NCI-H2081 treated with DMSO at 0.1 percent for 48 hours (cell line): Measurements from ENCODE around the gene WDR48.

Experiments used
- DNase-seq: peaks from one replicate; lab custom pipeline; 2025; lab: John Stamatoyannopoulos, UW

WDR48 gene

DNA sequence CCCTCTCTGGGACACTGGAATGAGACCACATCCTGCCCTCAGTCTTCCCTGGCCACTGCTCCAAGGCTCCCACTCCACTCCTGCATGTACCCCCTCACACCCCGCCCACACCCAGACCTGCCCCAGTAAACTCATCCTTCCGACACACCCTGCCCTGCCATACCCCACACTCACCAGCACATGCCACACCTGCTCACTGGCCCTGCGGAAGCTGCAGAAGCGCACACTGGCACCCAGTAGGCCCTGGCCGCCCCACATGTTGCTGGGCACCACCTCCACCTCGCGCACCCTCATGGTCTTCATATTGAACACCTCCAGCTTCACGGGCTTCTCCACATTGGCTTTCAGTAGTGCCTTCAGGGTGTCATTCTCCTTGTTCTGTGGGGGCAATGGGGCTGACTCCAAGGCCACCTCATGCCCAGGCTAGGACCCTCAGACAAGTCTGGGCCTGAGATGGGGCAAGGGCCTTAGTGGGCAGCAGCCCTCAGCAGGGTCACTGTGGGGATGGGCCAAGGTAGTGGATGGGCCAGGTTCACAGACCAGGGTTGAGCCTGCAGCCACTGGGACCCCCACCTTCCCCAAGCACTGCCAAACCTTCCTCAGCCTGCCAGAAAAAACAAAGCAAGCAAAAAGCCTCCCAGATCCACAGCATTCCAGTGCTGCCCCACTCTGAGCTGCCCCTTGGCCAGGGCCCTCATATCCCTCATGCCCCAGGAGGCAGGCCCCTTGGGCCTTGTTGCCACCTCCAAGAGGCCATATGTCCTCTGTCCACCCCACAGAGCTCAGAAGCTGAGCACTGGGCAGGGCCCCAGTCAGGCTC, 50.9 kb downstream of the WDR48 start:
- DNase-seq, result no peak

DNA sequence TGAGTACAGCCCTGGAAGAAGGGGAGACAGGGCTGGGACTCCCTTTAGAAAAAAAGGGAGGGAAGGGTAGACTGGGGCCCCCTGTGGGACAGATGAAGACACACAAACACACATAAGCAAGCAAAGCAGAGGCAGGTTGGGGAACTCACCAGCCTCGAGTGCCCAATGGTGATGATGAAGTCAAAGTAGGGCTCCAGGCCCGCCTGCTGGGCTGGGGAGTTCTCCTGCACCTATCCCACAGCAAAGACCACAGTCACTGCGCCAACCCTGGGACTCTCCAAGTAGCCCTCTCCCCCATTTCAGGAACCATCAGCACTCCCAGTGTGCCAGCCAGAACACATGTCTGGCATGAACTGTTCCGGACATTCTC, 51.5 kb downstream of the WDR48 start:
- no peak for DNase-seq

DNA sequence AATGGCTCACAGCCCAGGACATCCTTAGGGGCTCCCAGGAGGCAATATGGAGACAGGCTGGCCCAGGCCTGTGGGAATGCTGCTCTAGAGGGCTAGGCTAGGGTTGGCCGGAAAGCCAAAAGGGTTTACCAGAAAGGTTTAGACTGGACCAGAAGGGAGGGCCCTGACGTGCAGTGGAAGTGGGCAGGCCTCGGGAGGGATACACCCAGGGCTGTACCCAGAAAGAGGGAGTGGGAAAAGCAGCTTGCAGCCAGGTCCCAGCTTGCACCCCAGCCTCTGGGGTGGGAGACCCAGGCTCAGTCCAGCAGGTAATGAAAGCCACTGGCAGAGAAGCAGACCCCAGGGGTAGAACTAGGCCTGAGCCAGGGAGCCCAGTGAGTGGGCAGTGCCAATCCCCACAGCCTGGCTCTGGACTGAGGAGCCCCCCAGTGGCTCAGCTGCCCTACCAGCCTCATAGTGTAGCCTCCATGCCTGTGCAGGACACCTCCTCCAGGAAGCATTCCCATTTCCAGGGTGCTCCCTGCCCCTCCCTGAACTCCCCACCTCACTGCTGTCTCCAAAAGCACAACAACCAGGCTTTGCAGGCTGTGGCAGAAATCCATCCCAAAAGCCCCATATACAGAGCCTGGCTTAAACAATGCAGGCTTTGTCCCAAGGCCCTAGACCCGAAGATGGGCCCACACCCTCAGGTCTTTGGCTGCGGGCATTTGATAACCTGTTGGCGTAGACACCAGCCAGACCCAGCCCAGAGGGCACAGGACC, 52.2 kb downstream of the WDR48 start:
- DNase-seq, result no peak

DNA sequence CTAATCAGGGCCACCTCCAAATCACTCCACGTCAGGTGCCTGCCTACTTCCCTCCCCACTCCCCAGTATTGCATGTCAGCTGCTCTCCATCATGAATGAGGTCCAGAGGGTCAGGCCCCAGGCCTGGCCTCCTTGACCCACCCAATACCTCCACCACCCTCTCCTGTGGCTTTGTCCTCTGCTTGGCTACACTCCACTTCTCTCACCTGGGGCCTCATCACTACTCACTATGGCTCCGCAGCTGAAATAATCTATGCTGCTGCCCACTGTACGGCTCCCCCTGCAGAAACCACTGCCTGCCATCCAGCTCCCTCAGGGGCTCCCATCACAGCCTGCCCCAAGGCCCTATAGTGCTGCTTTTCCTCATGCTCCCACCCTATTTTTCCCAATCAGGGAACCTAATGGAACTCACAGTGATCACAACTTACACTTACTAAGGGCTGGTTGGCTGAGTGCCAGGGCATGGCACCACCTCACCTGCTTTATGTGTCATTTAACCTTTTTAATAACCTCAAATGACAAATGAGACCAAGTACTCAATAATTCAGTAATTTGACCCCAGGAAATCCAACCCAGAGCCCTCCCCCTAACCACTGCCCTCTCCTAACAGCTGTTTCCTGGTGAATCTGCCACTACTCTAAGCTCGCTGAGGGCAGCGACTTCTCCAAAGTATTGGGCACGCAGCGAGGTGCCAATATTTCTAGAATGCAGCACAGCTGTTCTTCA, 53.3 kb downstream of the WDR48 start:
- DNase-seq, result no peak

DNA sequence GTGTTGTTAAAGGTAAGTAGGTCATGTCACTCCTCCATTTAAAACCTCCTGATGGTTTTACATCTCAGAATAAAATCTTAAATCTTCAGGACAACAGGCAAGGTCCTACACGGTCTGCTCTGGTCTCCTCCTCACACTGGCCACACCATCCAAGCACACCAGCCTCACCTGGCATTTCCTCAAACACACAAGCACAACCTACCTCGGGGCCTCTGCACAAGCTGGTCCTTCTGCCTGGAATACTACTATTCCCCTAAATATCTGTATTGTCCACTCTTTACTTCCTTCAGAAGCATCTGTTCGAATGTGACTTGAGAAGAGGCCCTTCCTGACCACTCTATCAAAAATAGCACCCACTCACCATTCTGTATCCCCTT, 53.9 kb downstream of the WDR48 start:
- no peak for DNase-seq

DNA sequence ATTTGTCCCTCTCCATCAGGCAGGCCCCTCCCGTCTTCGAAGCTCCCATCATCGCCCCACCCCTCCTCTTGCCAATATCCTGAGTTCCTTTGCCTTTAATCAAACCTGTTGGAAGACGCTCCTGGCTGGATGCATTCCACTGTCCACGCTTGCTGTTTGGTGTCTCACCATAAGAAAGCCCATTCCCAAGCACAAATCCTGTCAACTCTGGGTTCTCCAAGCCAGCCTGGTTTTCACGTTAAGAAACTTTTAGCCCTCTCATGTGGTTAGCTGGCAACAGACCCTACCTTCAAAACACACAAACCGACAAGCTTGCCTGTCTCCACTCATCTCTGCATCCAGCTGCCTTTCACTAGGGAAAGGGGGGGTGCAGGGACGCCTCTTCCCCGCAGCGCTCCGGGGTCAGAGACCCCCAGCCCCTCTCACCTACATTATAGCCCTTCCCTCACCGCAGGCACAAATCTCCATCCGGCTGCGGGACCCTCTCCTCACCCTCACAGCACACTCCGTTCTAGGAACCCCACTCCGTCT, 54.5 kb downstream of the WDR48 start:
- no peak for DNase-seq

DNA sequence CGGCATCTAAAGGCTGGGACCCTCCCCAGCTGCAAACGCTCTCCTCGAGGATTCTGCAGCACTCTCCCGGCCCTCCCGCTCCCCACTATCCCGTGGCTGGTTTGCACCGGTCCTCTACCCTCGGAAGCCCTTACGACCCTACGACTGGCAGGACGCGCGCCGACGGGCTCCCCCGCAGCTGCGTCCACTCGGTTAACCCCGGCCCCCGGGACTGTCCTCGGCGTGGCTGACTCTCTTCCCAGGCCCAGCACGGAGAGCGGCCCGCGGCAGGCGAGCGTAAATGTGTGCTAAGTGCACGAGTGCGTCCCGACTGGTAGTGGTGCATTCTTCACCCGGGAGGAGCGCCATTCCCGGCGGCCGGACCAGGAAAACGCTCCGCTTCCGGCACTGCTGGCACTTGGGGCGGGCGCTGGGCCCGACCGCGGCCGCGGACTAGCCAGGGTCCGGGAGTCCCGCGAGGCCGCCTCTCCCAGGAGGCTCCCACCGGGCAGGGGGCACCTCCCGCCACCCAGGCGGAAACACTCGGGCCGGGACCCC, 55.1 kb downstream of the WDR48 start:
- DNase-seq, result no peak

DNA sequence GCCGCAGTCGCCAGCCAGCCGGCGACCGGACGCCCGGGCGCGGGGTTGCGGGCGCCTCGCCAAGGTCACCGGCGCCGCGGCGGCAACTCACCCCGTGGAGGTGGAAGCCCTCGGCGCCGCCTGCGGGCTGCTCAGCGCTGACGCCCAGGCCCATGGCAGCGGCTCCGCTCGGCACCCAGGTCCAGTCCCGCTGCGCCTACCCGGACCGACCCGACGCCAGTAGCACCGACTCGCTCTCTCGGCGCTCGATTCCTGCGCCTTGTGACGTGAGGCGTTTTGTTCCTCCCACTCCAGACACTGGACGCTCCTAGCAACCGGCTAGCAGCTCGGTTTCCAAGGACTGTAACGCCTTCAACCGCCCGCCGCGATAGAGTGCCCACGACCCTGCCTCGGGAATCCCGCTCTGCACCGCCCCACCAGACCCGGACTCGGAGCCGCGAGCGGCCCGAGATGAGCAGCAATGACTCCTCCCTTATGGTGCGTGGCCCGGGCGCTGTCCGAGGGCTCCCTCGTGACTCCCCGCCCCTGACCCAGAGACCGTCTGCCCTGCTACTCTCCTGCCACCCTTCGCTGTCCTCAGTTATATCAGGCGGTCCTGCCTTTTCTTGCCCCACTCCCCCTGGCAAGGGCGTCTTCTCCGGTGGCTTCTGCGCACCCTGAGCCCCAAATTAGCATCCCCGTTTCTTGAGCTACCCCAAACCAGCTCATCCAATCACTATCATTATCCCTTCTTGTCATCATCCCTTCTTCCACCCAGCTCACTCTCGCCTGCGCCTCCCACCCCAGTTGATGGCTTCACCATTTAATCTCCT, 55.8 kb downstream of the WDR48 start, which contains the start of the genes GORASP1 and TTC21A:
TSS of gene GORASP1 (minus strand) at position 240 of the 812 bp plus-strand sequence. CDS start at position 154, 86 bp downstream.
TSS of gene TTC21A (plus strand) at position 293 of the 812 bp plus-strand sequence. CDS start at position 451, 158 bp downstream.
- peak; percentile 70 for DNase-seq

DNA sequence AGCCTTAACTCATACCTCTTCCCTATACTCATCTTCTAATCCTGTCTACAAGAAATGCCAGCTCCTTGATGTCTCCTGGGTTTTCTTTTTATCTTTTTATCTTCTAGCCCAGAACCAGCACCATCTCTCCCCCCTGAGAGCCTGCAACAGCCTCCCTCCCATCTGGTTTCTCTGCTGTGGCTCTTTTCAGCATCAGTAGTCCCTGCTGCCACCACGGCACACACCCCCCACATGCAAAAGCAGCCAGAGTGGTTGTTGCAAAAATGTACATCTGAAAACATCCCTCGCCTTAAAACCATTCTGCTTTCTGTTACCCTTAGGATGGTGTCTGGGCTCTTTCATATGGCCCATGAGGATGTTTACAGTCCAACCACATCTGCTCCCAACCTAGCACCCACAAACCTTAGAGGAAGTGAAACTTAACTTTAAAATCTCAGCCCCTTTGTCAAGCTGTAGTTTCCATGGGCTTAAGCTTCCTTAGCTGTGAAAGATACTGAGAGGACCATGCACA, 56.4 kb downstream of the WDR48 start:
- no peak for DNase-seq

DNA sequence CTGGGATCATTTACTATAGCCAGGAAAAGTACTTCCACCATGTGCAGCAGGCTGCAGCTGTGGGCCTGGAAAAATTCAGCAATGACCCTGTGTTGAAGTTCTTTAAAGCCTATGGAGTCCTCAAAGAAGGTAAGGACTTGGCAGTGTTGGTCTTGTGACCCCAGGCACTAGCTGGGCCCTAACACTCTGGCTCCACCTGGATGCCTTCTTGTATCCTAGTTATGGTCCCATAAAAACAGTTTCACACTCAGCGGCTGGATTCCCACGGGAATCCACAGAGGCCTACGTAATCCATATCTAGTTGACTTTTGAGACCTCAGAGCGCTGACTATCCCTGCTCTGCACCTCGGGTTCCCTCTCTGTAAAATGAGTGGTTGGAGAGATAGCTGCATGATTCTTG, 57.3 kb downstream of the WDR48 start:
- no peak for DNase-seq

DNA sequence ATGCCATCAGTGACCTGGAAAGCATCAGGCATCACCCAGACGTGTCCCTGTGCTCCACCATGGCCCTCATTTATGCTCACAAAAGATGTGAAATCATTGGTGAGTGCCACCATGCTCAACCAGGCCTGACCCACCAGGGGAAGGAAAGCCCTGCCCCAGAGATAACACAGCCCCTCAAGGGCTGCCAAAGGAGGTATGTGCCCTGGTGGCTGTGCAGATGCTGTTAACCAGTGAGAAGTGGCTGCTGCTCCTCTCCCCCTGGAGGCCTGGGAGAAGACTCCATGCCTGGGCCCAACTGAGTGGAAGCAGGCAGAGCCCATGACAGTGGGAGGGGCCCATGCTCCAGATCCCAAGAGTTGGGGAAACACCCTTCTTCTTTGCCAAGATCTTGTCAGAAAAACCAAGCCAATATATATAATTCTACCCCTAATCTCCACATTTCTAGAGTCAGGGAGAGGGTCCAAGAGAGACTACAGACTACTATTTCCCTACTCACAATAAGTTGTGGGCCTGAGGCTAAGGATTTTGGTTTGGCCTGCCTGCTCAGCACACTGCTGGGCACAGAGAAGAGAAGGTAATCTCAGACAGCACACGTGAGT, 58.3 kb downstream of the WDR48 start:
- DNase-seq, result no peak

DNA sequence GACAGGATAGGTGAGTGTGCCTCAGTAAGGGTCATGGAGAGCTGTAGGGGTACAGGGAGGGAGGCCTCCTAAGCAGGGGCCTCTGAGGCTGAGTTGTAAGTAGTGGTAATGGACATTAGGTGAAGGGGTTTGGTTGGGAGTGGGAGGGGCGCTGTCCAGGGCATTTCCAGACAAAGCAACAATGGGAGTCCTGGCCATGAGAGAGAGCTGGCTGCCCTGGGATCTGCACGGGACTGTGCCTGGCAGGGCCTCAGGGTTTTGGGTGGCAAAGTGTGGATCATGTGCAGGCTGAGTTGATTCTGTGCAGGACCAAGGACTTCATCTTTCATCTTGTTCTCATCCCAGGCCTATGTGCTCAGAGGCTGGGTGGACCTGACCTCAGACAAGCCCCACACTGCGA, 60.3 kb downstream of the WDR48 start:
- DNase-seq, result no peak

DNA sequence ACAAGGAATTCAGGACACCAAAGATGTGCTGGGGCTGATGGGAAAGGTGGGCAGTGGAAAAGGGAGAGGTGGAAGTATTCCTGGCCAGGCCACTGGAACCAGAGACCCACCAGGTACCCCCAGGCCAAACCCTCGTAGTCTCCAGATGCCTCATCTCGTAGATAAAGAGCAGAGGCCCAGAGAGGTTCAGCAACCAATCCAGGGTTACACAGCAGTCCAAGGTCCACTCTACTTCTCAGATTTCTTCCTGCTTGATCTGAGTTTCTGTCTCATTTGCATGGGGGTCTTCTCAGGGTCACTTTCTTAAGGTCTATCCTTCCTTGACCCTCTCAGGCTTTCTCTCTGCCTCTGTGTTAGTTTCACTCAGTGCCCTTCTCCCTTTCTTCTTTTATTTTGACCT, 60.7 kb downstream of the WDR48 start:
- DNase-seq, result no peak

DNA sequence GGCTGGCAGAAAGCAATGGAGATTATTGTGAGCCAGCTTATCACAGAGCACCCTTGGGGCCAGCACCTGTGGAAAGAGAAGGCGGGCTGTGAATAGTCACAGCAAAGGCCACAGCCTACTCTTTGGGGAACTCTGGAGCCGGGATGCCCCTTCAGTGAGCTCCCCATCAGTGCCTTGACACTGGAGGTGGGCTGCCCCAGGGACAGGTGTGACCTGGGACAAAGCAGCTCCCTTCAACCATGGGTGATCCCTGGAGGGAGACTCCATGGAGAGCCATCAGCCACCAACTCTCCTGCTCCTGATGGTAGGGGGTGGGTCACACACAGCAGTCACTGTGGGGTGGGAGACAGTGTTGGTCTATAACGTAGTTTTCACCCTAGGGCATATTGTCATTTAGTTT, 61.5 kb downstream of the WDR48 start:
- DNase-seq, result no peak

DNA sequence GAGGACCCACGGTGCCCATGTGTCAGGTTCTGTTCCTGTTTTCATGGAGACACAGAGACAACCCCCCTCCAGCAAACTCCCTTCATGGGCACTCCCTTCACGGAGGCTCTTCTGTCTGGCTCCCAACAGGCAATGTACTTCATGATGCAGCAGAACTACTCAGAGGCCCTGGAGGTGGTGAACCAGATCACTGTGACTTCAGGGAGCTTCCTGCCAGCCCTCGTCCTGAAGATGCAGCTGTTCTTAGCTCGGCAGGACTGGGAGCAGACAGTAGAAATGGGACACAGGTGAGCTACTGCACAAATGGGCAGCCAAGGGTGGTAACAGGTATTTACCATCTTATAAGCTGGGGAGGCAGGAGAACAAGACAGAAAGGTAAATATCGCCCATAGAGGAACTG, 62.6 kb downstream of the WDR48 start:
- DNase-seq, result no peak

DNA sequence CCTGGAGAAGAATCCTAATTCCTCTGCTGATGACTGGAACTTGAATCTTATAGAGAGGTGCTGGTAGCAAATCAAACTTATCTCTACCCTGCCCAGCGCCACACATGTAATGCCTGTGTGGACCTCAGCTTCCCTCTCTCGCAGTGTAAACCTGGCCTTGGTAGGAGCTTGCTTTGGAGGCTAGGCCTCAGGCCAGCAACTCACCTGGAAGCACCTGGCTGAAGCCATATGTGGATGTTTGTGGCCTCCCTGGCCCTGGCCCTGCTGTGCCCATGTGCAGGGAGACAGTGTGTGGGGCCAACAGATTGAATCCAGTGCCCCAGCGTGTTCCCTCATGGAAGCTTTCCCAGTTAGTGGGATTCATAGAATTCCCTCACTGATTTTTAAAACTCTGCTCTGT, 64.1 kb downstream of the WDR48 start:
- no peak for DNase-seq

DNA sequence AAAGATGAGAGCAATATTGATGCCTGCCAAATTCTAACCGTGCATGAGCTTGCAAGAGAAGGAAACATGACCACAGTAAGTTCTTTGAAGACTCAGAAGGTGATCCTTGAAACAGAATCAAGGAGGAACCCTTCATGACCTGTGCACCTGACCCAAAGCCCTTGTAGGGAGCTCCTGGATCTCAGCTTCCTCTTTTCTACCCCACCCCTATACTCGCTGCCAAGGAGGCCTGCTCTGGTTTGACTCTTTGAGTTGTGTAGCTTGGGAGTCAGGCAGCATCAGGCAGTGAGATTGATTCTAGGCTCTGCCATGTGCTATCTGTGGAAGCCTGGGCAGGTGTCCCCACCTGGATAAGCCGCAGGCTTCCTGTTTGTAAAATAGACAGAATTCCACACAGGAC, 66.3 kb downstream of the WDR48 start:
- DNase-seq, result no peak

DNA sequence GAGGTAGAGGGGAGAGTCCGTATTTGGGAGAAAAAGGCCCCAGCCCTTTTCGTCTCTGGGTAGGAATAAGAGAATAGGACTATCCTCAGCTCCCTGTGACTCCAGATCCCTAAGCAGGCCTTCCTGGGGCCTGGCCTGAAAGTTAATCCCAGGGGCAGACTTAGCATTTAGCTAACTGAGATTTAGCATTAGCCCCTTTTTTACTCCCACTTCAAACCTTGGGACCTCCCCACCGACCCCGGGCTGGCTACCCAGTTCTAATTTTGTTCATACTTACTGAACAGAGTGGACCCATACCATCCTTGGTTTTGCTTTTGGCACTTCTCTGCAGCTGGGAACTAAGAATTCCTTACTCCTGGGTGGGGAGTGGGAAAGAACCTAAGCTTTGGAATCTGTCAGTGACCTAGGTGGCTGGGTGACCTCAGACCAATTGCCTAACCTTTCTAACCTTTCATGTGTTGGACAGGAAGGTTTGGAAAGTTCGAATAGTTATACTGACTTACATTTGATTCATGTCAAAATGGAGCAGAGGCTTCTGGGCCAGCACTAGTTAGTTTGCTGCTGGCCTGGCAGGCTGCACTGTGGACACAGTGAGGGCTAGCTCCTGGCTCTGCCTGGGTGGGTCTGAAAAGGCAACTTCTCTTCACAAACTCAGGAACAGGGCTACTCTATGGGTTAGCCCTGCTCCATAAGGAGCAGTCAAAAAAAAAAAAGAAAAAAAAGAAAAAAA, 67.3 kb downstream of the WDR48 start:
- DNase-seq, result no peak

DNA sequence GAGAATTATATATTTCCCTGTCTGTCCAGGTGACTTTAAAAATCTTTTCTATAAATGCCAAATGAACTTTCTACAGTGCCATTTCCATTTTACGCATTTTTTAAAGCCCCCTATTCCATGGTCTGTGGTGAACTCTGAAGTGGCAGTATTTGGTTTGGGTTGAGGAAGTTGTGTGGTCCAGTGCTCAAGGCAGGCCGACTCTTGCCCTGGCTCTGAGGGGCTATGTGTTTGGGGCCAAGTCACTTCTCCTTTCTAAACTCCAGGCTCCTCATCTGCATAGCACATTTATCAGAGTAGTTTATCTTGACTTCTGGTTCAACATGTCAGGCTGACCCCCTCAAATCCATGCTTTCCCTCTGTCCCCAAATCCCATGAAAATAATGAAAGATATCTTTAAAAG, 69.8 kb downstream of the WDR48 start:
- no peak for DNase-seq

DNA sequence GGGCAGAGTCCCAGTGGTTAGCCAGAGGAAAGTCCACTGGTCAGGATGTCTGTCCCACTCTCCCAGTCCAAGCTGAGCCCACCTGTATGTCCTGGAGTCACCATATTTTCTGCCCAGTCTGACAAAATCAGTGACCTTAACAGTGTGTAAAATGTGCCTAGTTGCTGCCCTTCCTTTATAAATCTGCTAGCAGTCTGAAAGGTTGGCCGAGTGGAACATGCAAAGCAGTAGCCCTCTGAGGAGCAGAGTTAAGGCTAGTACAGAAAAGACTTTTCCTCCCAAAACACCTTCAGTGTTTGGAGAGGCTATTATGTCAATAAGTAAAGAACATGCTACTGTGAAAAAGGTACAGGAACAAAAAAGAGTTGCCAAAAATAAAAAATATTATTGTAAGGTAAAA, 71.0 kb downstream of the WDR48 start:
- DNase-seq, result no peak
